Neural cell (in vitro differentiated cells): ENCODE results near the gene TMPRSS15. TPM values are rescaled to one million over a fixed set of nuclear protein-coding genes. Genes with fewer than 3 reads are reported as not detected.

Experiments
- H2AFZ ChIP-seq: fragments of 200-600, 300-800 bp; sonication (generic), shearing (Covaris generic); 2 replicates; pipeline ENCODE4 v1.6.0; 2014; ENCODE audit warnings: low read depth, mild to moderate bottlenecking, antibody characterized with exemption, low read length, moderate library complexity
- H3F3A ChIP-seq: fragments of 200-600 bp; shearing (Covaris generic); 2 replicates; pipeline ENCODE4 v1.6.1; 2016; ENCODE audit warnings: mild to moderate bottlenecking, moderate library complexity, mixed read lengths, antibody characterized with exemption, low read length; ENCODE audit not compliant: insufficient read depth, poor library complexity, severe bottlenecking
- H3K27ac ChIP-seq: fragments of 200-600, 300-800 bp; sonication (generic), shearing (Covaris generic); 2 replicates; pipeline ENCODE4 v1.5.1; 2014; ENCODE audit warnings: mild to moderate bottlenecking, low read length, moderate library complexity
- H3K27me3 ChIP-seq: fragments of 300-800, 200-600 bp; sonication (generic), shearing (Covaris generic); 2 replicates; pipeline ENCODE4 v1.6.0; 2014; ENCODE audit warnings: mild to moderate bottlenecking, low read depth, low read length, moderate library complexity; ENCODE audit not compliant: insufficient read depth
- H3K36me3 ChIP-seq: fragments of 300-800, 200-600 bp; sonication (generic), shearing (Covaris generic); 2 replicates; pipeline ENCODE4 v1.5.1; 2014; ENCODE audit warnings: mild to moderate bottlenecking, antibody characterized with exemption, low read length, moderate library complexity; ENCODE audit not compliant: insufficient read depth
- H3K4me2 ChIP-seq: fragments of 300-800, 200-600 bp; sonication (generic), shearing (Covaris generic); 2 replicates; pipeline ENCODE4 v1.6.0; 2014; ENCODE audit warnings: mild to moderate bottlenecking, low read length
- H3K4me3 ChIP-seq: fragments of 300-800, 200-600 bp; sonication (generic), shearing (Covaris generic); 2 replicates; pipeline ENCODE4 v1.5.1; 2014; ENCODE audit warnings: mild to moderate bottlenecking, low read length, moderate library complexity
- H3K79me2 ChIP-seq: fragments of 200-600 bp; shearing (Covaris generic); replicated peaks from 2 replicates; pipeline ENCODE4 v1.6.0; 2014; ENCODE audit warnings: mild to moderate bottlenecking, low read length, moderate library complexity; ENCODE audit not compliant: insufficient read depth
- H3K9ac ChIP-seq: fragments of 300-800, 200-600 bp; sonication (generic), shearing (Covaris generic); 2 replicates; pipeline ENCODE4 v1.6.1; 2016; ENCODE audit warnings: mild to moderate bottlenecking, low read length, mixed read lengths
- H3K9me2 ChIP-seq: fragments of 200-600 bp; shearing (Covaris generic); 2 replicates; pipeline ENCODE4 v1.6.1; 2016; ENCODE audit warnings: mild to moderate bottlenecking, low read length, mixed read lengths; ENCODE audit not compliant: insufficient read depth
- H3K9me3 ChIP-seq: fragments of 200-600, 300-800 bp; sonication (generic), shearing (Covaris generic); 2 replicates; pipeline ENCODE4 v1.6.1; 2016; ENCODE audit warnings: mild to moderate bottlenecking, mixed run types, low read length, moderate library complexity, mixed read lengths
- H4K20me1 ChIP-seq: fragments of 200-600 bp; shearing (Covaris generic); 2 replicates; pipeline ENCODE4 v1.6.1; 2016; ENCODE audit warnings: mild to moderate bottlenecking, mixed run types; ENCODE audit not compliant: insufficient read depth
- CTCF ChIP-seq: fragments of 450-650 bp; IDR thresholded peaks from 2 replicates; pipeline ENCODE4 v1.5.1; 2014; ENCODE audit warnings: antibody characterized with exemption, mild to moderate bottlenecking, moderate library complexity; ENCODE audit not compliant: poor library complexity, severe bottlenecking
- EP300 ChIP-seq: fragments of 450-650 bp; conservative IDR thresholded peaks from 2 replicates; pipeline ENCODE4 v1.6.1; 2014; ENCODE audit warnings: antibody characterized with exemption, mild to moderate bottlenecking, moderate library complexity; ENCODE audit not compliant: poor library complexity, severe bottlenecking
- EZH2 ChIP-seq: fragments of 200-600, 300-800 bp; shearing (Covaris generic), sonication (generic); IDR thresholded peaks from 2 replicates; pipeline ENCODE4 v1.6.1; 2014; ENCODE audit warnings: antibody characterized with exemption, low read length, borderline replicate concordance, mild to moderate bottlenecking; ENCODE audit not compliant: insufficient read depth, poor library complexity, severe bottlenecking
- MXI1 ChIP-seq: fragments of 450-650 bp; conservative IDR thresholded peaks from 2 replicates; pipeline ENCODE4 v1.6.1; 2014; ENCODE audit warnings: antibody characterized with exemption, mild to moderate bottlenecking; ENCODE audit not compliant: poor library complexity, severe bottlenecking
- POLR2AphosphoS5 ChIP-seq: IDR thresholded peaks from 2 replicates; pipeline ENCODE4 v1.6.1; 2012
- RAD21 ChIP-seq: fragments of 450-650 bp; conservative IDR thresholded peaks from 2 replicates; pipeline ENCODE4 v1.6.1; 2014; ENCODE audit warnings: antibody characterized with exemption, mild to moderate bottlenecking, moderate library complexity
- SMC3 ChIP-seq: fragments of 450-650 bp; conservative IDR thresholded peaks from 2 replicates; pipeline ENCODE4 v1.6.1; 2014; ENCODE audit warnings: antibody characterized with exemption, mild to moderate bottlenecking, moderate library complexity; ENCODE audit not compliant: poor library complexity
- TAF1 ChIP-seq: IDR thresholded peaks from 2 replicates; pipeline ENCODE4 v1.6.1; 2012; ENCODE audit warnings: low read depth
- polyA plus RNA-seq: library from polyadenylated mRNA; depleted of rRNA; stranded (reverse); fragments of >200 nt; gene quantifications from 2 replicates; pipeline ENCODE4 v1.2.3, GENCODE V29; 2014
- TF ChIP-seq, protein P1 (sequence below): IDR thresholded peaks from 2 replicates; pipeline ENCODE4 v1.6.1; 2012; ENCODE audit warnings: borderline replicate concordance

Gene TMPRSS15
- polyA plus RNA-seq, 1 donor from 2014 or later: 0.50 TPM

- TF ChIP-seq EP300 (no peak), EZH2 (no peak)
- Histone ChIP-seq H3K9ac (peak overlapping the region; percentile 8), H3K9me2 (no peaks in the 10 kb centered on the region), H3K36me3 (no peaks in the 10 kb centered on the region), H4K20me1 (no peaks in the 10 kb centered on the region), H3K27ac (peak overlapping the region; percentile 68), H3K79me2 (no peaks in the 10 kb centered on the region), H3K27me3 (no peaks in the 10 kb centered on the region), H3K9me3 (no peaks in the 10 kb centered on the region), H3F3A (no peaks in the 10 kb centered on the region), H2AFZ (no peak overlapping the region), H3K4me3 (no peak overlapping the region), H3K4me2 (no peak overlapping the region)
Measured at GRCh38 chr21:18449605-18450550, 46.3 kb upstream of the TMPRSS15 start.

GRCh38 chr21:18443701-18444100 is 40.1 kb upstream of the TMPRSS15 start:
- no peak overlapping the region for H3K4me2 ChIP-seq
- no peak overlapping the region for H3K27ac ChIP-seq
- H3K36me3 ChIP-seq: no peaks in the 10 kb centered on the region
- H2AFZ ChIP-seq: no peak overlapping the region
- TF ChIP-seq EZH2 (no peak), CTCF (no peak), MXI1 (no peak), RAD21 (no peak), POLR2AphosphoS5 (no peak), SMC3 (no peak), TAF1 (no peak), EP300 (no peak)
- TF ChIP-seq, protein P1, sequence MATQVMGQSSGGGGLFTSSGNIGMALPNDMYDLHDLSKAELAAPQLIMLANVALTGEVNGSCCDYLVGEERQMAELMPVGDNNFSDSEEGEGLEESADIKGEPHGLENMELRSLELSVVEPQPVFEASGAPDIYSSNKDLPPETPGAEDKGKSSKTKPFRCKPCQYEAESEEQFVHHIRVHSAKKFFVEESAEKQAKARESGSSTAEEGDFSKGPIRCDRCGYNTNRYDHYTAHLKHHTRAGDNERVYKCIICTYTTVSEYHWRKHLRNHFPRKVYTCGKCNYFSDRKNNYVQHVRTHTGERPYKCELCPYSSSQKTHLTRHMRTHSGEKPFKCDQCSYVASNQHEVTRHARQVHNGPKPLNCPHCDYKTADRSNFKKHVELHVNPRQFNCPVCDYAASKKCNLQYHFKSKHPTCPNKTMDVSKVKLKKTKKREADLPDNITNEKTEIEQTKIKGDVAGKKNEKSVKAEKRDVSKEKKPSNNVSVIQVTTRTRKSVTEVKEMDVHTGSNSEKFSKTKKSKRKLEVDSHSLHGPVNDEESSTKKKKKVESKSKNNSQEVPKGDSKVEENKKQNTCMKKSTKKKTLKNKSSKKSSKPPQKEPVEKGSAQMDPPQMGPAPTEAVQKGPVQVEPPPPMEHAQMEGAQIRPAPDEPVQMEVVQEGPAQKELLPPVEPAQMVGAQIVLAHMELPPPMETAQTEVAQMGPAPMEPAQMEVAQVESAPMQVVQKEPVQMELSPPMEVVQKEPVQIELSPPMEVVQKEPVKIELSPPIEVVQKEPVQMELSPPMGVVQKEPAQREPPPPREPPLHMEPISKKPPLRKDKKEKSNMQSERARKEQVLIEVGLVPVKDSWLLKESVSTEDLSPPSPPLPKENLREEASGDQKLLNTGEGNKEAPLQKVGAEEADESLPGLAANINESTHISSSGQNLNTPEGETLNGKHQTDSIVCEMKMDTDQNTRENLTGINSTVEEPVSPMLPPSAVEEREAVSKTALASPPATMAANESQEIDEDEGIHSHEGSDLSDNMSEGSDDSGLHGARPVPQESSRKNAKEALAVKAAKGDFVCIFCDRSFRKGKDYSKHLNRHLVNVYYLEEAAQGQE: no peak
- H4K20me1 ChIP-seq: no peaks in the 10 kb centered on the region
- no peaks in the 10 kb centered on the region for H3K9me3 ChIP-seq
- H3K9me2 ChIP-seq: no peaks in the 10 kb centered on the region
- H3K27me3 ChIP-seq: no peaks in the 10 kb centered on the region
- H3K4me3 ChIP-seq: no peak overlapping the region
- no peaks in the 10 kb centered on the region for H3K79me2 ChIP-seq
- no peak overlapping the region for H3K9ac ChIP-seq
- H3F3A ChIP-seq: no peaks in the 10 kb centered on the region
